ENCODE data around the gene C7orf33.

DNA sequence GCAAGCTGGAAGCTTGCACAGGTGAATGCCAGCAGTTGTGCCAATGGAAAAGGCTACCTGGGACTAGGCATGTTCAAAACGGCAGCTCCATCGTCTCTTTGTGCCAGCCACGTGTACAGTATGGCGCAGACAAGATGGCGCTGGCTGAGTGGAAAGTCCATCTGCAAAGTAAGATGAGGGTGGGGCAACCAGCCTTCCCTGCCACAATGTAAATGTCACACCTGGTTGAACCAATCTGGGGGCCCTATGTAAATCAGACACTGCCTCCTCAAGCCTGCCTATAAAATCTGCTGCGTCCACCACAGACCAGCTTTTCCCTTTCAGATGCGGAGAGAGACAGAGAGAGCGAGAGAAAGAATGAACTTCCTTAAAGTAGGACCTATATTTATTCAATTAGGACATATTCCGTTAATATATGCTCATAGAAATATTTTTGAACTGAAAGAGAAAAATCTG, 18.5 kb upstream of the C7orf33 start:
- TF ChIP-seq, protein P1, sequence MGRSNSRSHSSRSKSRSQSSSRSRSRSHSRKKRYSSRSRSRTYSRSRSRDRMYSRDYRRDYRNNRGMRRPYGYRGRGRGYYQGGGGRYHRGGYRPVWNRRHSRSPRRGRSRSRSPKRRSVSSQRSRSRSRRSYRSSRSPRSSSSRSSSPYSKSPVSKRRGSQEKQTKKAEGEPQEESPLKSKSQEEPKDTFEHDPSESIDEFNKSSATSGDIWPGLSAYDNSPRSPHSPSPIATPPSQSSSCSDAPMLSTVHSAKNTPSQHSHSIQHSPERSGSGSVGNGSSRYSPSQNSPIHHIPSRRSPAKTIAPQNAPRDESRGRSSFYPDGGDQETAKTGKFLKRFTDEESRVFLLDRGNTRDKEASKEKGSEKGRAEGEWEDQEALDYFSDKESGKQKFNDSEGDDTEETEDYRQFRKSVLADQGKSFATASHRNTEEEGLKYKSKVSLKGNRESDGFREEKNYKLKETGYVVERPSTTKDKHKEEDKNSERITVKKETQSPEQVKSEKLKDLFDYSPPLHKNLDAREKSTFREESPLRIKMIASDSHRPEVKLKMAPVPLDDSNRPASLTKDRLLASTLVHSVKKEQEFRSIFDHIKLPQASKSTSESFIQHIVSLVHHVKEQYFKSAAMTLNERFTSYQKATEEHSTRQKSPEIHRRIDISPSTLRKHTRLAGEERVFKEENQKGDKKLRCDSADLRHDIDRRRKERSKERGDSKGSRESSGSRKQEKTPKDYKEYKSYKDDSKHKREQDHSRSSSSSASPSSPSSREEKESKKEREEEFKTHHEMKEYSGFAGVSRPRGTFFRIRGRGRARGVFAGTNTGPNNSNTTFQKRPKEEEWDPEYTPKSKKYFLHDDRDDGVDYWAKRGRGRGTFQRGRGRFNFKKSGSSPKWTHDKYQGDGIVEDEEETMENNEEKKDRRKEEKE (IDR thresholded peaks at IDR 0.05; ENCODE audit: borderline replicate concordance in 1 of 2, control insufficient read depth in 1 of 2, low read depth in 2 of 2, low read length in 1 of 2), result no peak
- TF ChIP-seq JUN (IDR thresholded peaks at IDR 0.05; ENCODE audit: borderline replicate concordance, low read depth, low read length), result no peak
- TF ChIP-seq JUN (CRISPR knock-in tag; IDR thresholded peaks at IDR 0.05; ENCODE audit: borderline replicate concordance), result no peak
- TF ChIP-seq, protein P2, sequence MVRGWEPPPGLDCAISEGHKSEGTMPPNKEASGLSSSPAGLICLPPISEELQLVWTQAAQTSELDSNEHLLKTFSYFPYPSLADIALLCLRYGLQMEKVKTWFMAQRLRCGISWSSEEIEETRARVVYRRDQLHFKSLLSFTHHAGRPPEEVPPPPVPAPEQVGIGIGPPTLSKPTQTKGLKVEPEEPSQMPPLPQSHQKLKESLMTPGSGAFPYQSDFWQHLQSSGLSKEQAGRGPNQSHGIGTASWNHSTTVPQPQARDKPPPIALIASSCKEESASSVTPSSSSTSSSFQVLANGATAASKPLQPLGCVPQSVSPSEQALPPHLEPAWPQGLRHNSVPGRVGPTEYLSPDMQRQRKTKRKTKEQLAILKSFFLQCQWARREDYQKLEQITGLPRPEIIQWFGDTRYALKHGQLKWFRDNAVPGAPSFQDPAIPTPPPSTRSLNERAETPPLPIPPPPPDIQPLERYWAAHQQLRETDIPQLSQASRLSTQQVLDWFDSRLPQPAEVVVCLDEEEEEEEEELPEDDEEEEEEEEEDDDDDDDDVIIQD (CRISPR knock-in tag; IDR thresholded peaks at IDR 0.05), result no peak
- no peak for TF ChIP-seq ZNF444 (CRISPR knock-in tag; IDR thresholded peaks at IDR 0.05)
- TF ChIP-seq CREM (IDR thresholded peaks at IDR 0.05; ENCODE audit: low read depth), result no peak
- no peak for TF ChIP-seq MYNN (IDR thresholded peaks at IDR 0.05)
- TF ChIP-seq MYNN (CRISPR knock-in tag; IDR thresholded peaks at IDR 0.05), result no peak
- TF ChIP-seq, protein P3, sequence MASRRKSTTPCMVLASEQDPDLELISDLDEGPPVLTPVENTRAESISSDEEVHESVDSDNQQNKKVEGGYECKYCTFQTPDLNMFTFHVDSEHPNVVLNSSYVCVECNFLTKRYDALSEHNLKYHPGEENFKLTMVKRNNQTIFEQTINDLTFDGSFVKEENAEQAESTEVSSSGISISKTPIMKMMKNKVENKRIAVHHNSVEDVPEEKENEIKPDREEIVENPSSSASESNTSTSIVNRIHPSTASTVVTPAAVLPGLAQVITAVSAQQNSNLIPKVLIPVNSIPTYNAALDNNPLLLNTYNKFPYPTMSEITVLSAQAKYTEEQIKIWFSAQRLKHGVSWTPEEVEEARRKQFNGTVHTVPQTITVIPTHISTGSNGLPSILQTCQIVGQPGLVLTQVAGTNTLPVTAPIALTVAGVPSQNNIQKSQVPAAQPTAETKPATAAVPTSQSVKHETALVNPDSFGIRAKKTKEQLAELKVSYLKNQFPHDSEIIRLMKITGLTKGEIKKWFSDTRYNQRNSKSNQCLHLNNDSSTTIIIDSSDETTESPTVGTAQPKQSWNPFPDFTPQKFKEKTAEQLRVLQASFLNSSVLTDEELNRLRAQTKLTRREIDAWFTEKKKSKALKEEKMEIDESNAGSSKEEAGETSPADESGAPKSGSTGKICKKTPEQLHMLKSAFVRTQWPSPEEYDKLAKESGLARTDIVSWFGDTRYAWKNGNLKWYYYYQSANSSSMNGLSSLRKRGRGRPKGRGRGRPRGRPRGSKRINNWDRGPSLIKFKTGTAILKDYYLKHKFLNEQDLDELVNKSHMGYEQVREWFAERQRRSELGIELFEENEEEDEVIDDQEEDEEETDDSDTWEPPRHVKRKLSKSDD (conservative IDR thresholded peaks at IDR 0.05; ENCODE audit: low read length), result no peak
- no peak for TF ChIP-seq HDAC1 (IDR thresholded peaks at IDR 0.05)
- no peak for TF ChIP-seq ZNF586 (CRISPR knock-in tag; conservative IDR thresholded peaks at IDR 0.05)
- TF ChIP-seq, protein P4, sequence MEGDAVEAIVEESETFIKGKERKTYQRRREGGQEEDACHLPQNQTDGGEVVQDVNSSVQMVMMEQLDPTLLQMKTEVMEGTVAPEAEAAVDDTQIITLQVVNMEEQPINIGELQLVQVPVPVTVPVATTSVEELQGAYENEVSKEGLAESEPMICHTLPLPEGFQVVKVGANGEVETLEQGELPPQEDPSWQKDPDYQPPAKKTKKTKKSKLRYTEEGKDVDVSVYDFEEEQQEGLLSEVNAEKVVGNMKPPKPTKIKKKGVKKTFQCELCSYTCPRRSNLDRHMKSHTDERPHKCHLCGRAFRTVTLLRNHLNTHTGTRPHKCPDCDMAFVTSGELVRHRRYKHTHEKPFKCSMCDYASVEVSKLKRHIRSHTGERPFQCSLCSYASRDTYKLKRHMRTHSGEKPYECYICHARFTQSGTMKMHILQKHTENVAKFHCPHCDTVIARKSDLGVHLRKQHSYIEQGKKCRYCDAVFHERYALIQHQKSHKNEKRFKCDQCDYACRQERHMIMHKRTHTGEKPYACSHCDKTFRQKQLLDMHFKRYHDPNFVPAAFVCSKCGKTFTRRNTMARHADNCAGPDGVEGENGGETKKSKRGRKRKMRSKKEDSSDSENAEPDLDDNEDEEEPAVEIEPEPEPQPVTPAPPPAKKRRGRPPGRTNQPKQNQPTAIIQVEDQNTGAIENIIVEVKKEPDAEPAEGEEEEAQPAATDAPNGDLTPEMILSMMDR (IDR thresholded peaks at IDR 0.05 in 2 of 3, conservative IDR thresholded peaks at IDR 0.05 in 1 of 3; ENCODE audit: insufficient read depth in 2 of 3, low read depth in 1 of 3, low read length in 3 of 3), result no peak
